Hepatocyte (in vitro differentiated cells): ENCODE measurements around the gene RAB26. TPM values are rescaled to one million over a fixed set of nuclear protein-coding genes. Genes with fewer than 3 reads are reported as not detected.
"Not testable (repeated sequence)": the region's sequence is repeated elsewhere in the genome, so short reads cannot be mapped to it uniquely, and the experiment has no call there.

Experiments used
- DNase-seq: peaks from one replicate; pipeline ENCODE4 v3.0.0-alpha.2; 2016; ENCODE audit warnings: low spot score
- H2AFZ ChIP-seq: fragments of 200-600 bp; sonication (generic); 2 replicates; pipeline ENCODE4 v1.6.0; 2016; ENCODE audit warnings: antibody characterized with exemption, mild to moderate bottlenecking
- H3K27ac ChIP-seq: fragments of 200-600 bp; sonication (generic); 2 replicates; pipeline ENCODE4 v1.5.1; 2016; ENCODE audit warnings: mild to moderate bottlenecking
- H3K27me3 ChIP-seq: fragments of 200-600 bp; sonication (generic); 2 replicates; pipeline ENCODE4 v1.6.1; 2016
- H3K36me3 ChIP-seq: fragments of 200-600 bp; sonication (generic); replicated peaks from 2 replicates; pipeline ENCODE4 v1.5.1; 2016; ENCODE audit warnings: low read depth; ENCODE audit not compliant: insufficient read depth
- H3K4me1 ChIP-seq: fragments of 200-600 bp; sonication (generic); 2 replicates; pipeline ENCODE4 v1.5.1; 2016; ENCODE audit warnings: mild to moderate bottlenecking, moderate library complexity; ENCODE audit not compliant: insufficient read depth
- H3K4me2 ChIP-seq: fragments of 200-600 bp; sonication (generic); 2 replicates; pipeline ENCODE4 v1.6.0; 2016
- H3K4me3 ChIP-seq: fragments of 200-600 bp; sonication (generic); 2 replicates; pipeline ENCODE4 v1.5.1; 2016; ENCODE audit warnings: mild to moderate bottlenecking
- H3K79me2 ChIP-seq: fragments of 200-600 bp; sonication (generic); 2 replicates; pipeline ENCODE4 v1.6.0; 2017; ENCODE audit warnings: mild to moderate bottlenecking
- H3K9me2 ChIP-seq: fragments of 200-600 bp; sonication (generic); replicated peaks from 2 replicates; pipeline ENCODE4 v1.6.0; 2017; ENCODE audit warnings: mild to moderate bottlenecking; ENCODE audit not compliant: insufficient read depth
- H3K9me3 ChIP-seq: fragments of 200-600 bp; sonication (generic); 2 replicates; pipeline ENCODE4 v1.5.1; 2016; ENCODE audit warnings: low read depth, mild to moderate bottlenecking
- H4K20me1 ChIP-seq: fragments of 200-600 bp; sonication (generic); 2 replicates; pipeline ENCODE4 v1.6.0; 2016; ENCODE audit warnings: mild to moderate bottlenecking; ENCODE audit not compliant: insufficient read depth, poor library complexity, severe bottlenecking
- WGBS: methylation state at CpG from one replicate; pipeline ENCODE4 v1.1.6; 2016; ENCODE audit warnings: low lambda C conversion rate; ENCODE audit errors: missing lambda C conversion rate; 5-methylcytosine and 5-hydroxymethylcytosine counted together
- polyA plus RNA-seq: library from polyadenylated mRNA; unstranded; fragments of >200 nt; fragmentation: Nextera tagmentation; extraction: Ambion mirVana; gene quantifications from 2 replicates; pipeline ENCODE4 v1.2.1, GENCODE V29; 2016
- total RNA-seq: library from RNA; depleted of rRNA; stranded (reverse); fragments of >200 nt; gene quantifications from 2 replicates; pipeline ENCODE4 v1.2.3, GENCODE V29; 2014

RAB26 gene
- total and polyA plus RNA-seq, 2 experiments from 2014 or later: 8.3 to 15.0 TPM

- H3K9me2 ChIP-seq, H3K79me2 ChIP-seq, H4K20me1 ChIP-seq, H3K27ac ChIP-seq, H3K27me3 ChIP-seq, H2AFZ ChIP-seq, H3K4me3 ChIP-seq, H3K36me3 ChIP-seq, H3K4me1 ChIP-seq, H3K4me2 ChIP-seq, H3K9me3 ChIP-seq, DNase-seq: not testable (repeated sequence)
- 92% methylated on average over 13 of the region's 17 CpGs for WGBS
These were observed 41.2 kb upstream of the RAB26 start for GRCh38 chr16:2107121-2107790.

GRCh38 chr16:2107791-2108125 is 40.7 kb upstream of the RAB26 start:
- H4K20me1 ChIP-seq, H3K27me3 ChIP-seq, H3K9me2 ChIP-seq, H3K4me2 ChIP-seq, H3K27ac ChIP-seq, H3K36me3 ChIP-seq, H2AFZ ChIP-seq, H3K4me1 ChIP-seq, DNase-seq, H3K9me3 ChIP-seq, H3K79me2 ChIP-seq, H3K4me3 ChIP-seq: not testable (repeated sequence)
- WGBS: over 99% methylated on average over 15 of the region's 23 CpGs

- not testable (repeated sequence) for H3K4me1 ChIP-seq, H3K9me3 ChIP-seq, H3K27me3 ChIP-seq, H3K9me2 ChIP-seq, H2AFZ ChIP-seq, H3K4me3 ChIP-seq, H3K79me2 ChIP-seq, DNase-seq, H3K4me2 ChIP-seq, H3K27ac ChIP-seq, H4K20me1 ChIP-seq, H3K36me3 ChIP-seq
- WGBS: 99% methylated on average over 54 of the region's 73 CpGs
These were observed 39.8 kb upstream of the RAB26 start for GRCh38 chr16:2108446-2109270.

- not testable (repeated sequence) for H3K36me3 ChIP-seq, H4K20me1 ChIP-seq, H3K9me3 ChIP-seq, DNase-seq, H3K4me2 ChIP-seq, H3K4me1 ChIP-seq, H3K79me2 ChIP-seq, H3K27ac ChIP-seq, H3K9me2 ChIP-seq, H3K27me3 ChIP-seq, H2AFZ ChIP-seq, H3K4me3 ChIP-seq
- WGBS: 99% methylated on average over 25 of the region's 25 CpGs
These were observed 39.2 kb upstream of the RAB26 start for GRCh38 chr16:2109271-2109580.

GRCh38 chr16:2109872-2110271 is 38.6 kb upstream of the RAB26 start:
- H3K79me2 ChIP-seq, H3K9me2 ChIP-seq: not testable (repeated sequence)
- WGBS: 94% methylated on average over 22 of the region's 23 CpGs

GRCh38 chr16:2110332-2111008 is 38.0 kb upstream of the RAB26 start:
- H3K79me2 ChIP-seq, H2AFZ ChIP-seq, H3K4me2 ChIP-seq, DNase-seq, H3K27ac ChIP-seq, H3K36me3 ChIP-seq, H3K9me3 ChIP-seq, H3K9me2 ChIP-seq, H3K4me3 ChIP-seq, H3K4me1 ChIP-seq, H4K20me1 ChIP-seq, H3K27me3 ChIP-seq: not testable (repeated sequence)
- WGBS: 96% methylated on average over 29 of the region's 43 CpGs

More at GRCh38 chr16:2109872-2110271, 38.6 kb upstream of the RAB26 start:
- not testable (repeated sequence) for H3K4me3 ChIP-seq, H4K20me1 ChIP-seq, H3K9me3 ChIP-seq, H3K27ac ChIP-seq, H3K4me2 ChIP-seq, H2AFZ ChIP-seq, H3K36me3 ChIP-seq, H3K4me1 ChIP-seq, H3K27me3 ChIP-seq, DNase-seq

- H3K27ac ChIP-seq, H3K79me2 ChIP-seq, H3K4me2 ChIP-seq, H3K36me3 ChIP-seq, H3K9me2 ChIP-seq, H3K9me3 ChIP-seq, DNase-seq, H3K4me3 ChIP-seq, H3K4me1 ChIP-seq, H3K27me3 ChIP-seq, H4K20me1 ChIP-seq, H2AFZ ChIP-seq: not testable (repeated sequence)
- 97% methylated on average over 29 of the region's 36 CpGs for WGBS
These were observed 37.4 kb upstream of the RAB26 start for GRCh38 chr16:2111009-2111353.

GRCh38 chr16:2111412-2112335 is 36.8 kb upstream of the RAB26 start:
- not testable (repeated sequence) for H3K4me2 ChIP-seq, H3K36me3 ChIP-seq, H3K4me1 ChIP-seq, H3K27ac ChIP-seq, H3K27me3 ChIP-seq, H3K79me2 ChIP-seq, H4K20me1 ChIP-seq, H3K4me3 ChIP-seq, H2AFZ ChIP-seq, H3K9me3 ChIP-seq, H3K9me2 ChIP-seq, DNase-seq
- WGBS: 97% methylated on average over 41 of the region's 65 CpGs
